HepG2 (cell line): Measurements from ENCODE around the gene TNFSF9. TPM values are rescaled to one million over a fixed set of nuclear protein-coding genes. Genes with fewer than 3 reads are reported as not detected.

Experiments
- FOXA1 ChIP-seq, 2 experiments: fragments of 450-650 bp in 1 of 2; sonication (generic) in 1 of 2; formaldehyde crosslinking in 1 of 2; IDR thresholded peaks; 2 replicates each; pipeline versions ENCODE4 v1.4.0 to v1.6.1; 2016 to 2020; ENCODE audit warnings: missing genetic modification reagents in 1 of 2
- FOXC1 ChIP-seq: sonication (generic); formaldehyde crosslinking; IDR thresholded peaks from 2 replicates; pipeline ENCODE4 v1.8.0; 2022; ENCODE audit warnings: mild to moderate bottlenecking, missing genetic modification reagents, borderline replicate concordance
- GABPB1 ChIP-seq: IDR thresholded peaks from 2 replicates; pipeline ENCODE4 v1.6.1; 2016; ENCODE audit warnings: mild to moderate bottlenecking, missing genetic modification reagents, moderate library complexity, missing compliant biosample characterization
- HIVEP1 ChIP-seq: sonication (generic); formaldehyde crosslinking; IDR thresholded peaks from 2 replicates; pipeline ENCODE4 v1.4.0; 2020; ENCODE audit warnings: mild to moderate bottlenecking, missing genetic modification reagents
- NR2F2 ChIP-seq: IDR thresholded peaks from 2 replicates; pipeline ENCODE4 v1.6.1; 2012; ENCODE audit warnings: low read depth, inconsistent platforms, borderline replicate concordance
- PAX8 ChIP-seq: sonication (generic); formaldehyde crosslinking; IDR thresholded peaks from 2 replicates; pipeline ENCODE4 v1.8.0; 2022; ENCODE audit warnings: mild to moderate bottlenecking, missing genetic modification reagents, borderline replicate concordance
- SAFB2 ChIP-seq: sonication (generic); formaldehyde crosslinking; IDR thresholded peaks from 2 replicates; pipeline ENCODE4 v1.5.1; 2020; ENCODE audit warnings: missing genetic modification reagents, low read depth, mild to moderate bottlenecking, borderline replicate concordance
- SRF ChIP-seq: IDR thresholded peaks from 2 replicates; pipeline ENCODE4 v1.6.1; 2011; ENCODE audit warnings: mild to moderate bottlenecking, low read depth, low read length, moderate library complexity
- SRSF1 ChIP-seq: fragments of 200-400 bp; formaldehyde crosslinking; optimal IDR thresholded peaks from 2 replicates; pipeline ENCODE3; 2017; ENCODE audit warnings: mild to moderate bottlenecking, low read depth, low read length, moderate library complexity
- ZNF101 ChIP-seq: sonication (generic); formaldehyde crosslinking; IDR thresholded peaks from 2 replicates; pipeline ENCODE4 v1.4.0; 2020; ENCODE audit warnings: mild to moderate bottlenecking, low read depth, missing genetic modification reagents, borderline replicate concordance
- ZNF274 ChIP-seq: sonication (generic); formaldehyde crosslinking; IDR thresholded peaks from 2 replicates; pipeline ENCODE4 v1.5.1; 2020; ENCODE audit warnings: mild to moderate bottlenecking, missing genetic modification reagents
- ZNF335 ChIP-seq: sonication (generic); formaldehyde crosslinking; IDR thresholded peaks from 2 replicates; pipeline ENCODE4 v1.4.0; 2020; ENCODE audit warnings: missing genetic modification reagents
- ZNF33A ChIP-seq: sonication (generic); formaldehyde crosslinking; IDR thresholded peaks from 2 replicates; pipeline ENCODE4 v1.5.1; 2020; ENCODE audit warnings: missing genetic modification reagents, mild to moderate bottlenecking, moderate library complexity, borderline replicate concordance
- ZNF883 ChIP-seq: sonication (generic); formaldehyde crosslinking; IDR thresholded peaks from 2 replicates; pipeline ENCODE4 v1.5.1; 2020; ENCODE audit warnings: mild to moderate bottlenecking, missing genetic modification reagents; ENCODE audit errors: not compliant biosample characterization
- polyA plus RNA-seq, 8 experiments: library from polyadenylated mRNA; depleted of rRNA in 3 of 8; stranded (reverse) in 7 of 8; unstranded in 1 of 8; fragments of >200 nt; fragmentation: Illumina TruSeq in 4 of 8; extraction: Trizol in 4 of 8; gene quantifications; 2 replicates each; pipeline versions ENCODE4 v1.2.1 to v1.2.3, GENCODE V29; 2011 to 2016; ENCODE audit warnings: low read depth in 4 of 8, missing spikeins in 1 of 8, mixed read lengths in 1 of 8; ENCODE audit not compliant: insufficient read depth in 1 of 8
- total RNA-seq, 5 experiments: library from RNA; depleted of rRNA; stranded (reverse); fragments of >200 nt; fragmentation: Illumina TruSeq; extraction: Trizol; gene quantifications; 2 replicates each; pipeline ENCODE4 v1.2.3, GENCODE V29; 2016; ENCODE audit warnings: low read depth in 1 of 5
- TF ChIP-seq, protein P1 (sequence below): sonication (generic); formaldehyde crosslinking; IDR thresholded peaks from 2 replicates; pipeline ENCODE4 v1.4.0; 2020; ENCODE audit warnings: missing genetic modification reagents
- TF ChIP-seq, protein P2 (sequence below): sonication (generic); formaldehyde crosslinking; IDR thresholded peaks from 2 replicates; pipeline ENCODE4 v1.4.0; 2020; ENCODE audit warnings: mild to moderate bottlenecking, missing genetic modification reagents
- TF ChIP-seq, protein P3 (sequence below): sonication (generic); formaldehyde crosslinking; IDR thresholded peaks from 2 replicates; pipeline ENCODE4 v1.4.0; 2020; ENCODE audit warnings: mild to moderate bottlenecking, missing genetic modification reagents, borderline replicate concordance

The TNFSF9 gene
- total and polyA plus RNA-seq, 2 of the 13 experiments (the other 11 are each of a cell fraction or from before 2014, with no cell fraction given), result 1.0 to 1.8 TPM

DNA sequence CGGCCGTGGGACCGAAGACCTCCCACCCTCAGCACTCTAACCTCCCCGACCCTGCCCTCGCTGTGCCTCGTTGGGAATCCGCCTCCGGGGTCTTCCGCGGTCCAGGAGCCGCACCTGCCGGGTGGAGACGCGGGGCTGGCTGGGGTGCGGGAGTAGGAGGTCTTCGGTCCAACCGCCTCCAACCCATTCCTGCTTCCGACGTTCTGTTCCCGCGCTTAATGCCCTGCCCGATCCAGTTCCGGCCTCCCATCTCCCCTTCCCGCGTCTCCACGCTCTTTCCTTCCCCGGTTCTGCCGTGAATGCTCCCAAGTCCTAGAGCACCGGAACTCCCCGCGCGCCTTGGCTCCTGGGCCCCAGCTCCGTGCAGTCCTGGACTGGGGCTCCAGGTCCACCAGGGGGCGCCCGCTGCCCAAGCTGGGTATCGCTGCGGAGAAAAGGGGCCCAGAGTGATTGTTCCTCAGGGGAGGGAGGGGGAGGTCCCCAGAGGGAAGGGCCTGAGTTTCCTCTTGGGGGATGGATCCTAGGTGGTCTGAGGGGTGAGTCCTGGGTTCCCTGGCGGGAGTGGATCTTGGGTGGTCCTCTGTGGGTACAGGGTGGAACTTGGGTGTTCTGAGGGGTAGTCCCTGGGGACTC, 14.1 kb upstream of the TNFSF9 start (continued):
- TF ChIP-seq, protein P1, sequence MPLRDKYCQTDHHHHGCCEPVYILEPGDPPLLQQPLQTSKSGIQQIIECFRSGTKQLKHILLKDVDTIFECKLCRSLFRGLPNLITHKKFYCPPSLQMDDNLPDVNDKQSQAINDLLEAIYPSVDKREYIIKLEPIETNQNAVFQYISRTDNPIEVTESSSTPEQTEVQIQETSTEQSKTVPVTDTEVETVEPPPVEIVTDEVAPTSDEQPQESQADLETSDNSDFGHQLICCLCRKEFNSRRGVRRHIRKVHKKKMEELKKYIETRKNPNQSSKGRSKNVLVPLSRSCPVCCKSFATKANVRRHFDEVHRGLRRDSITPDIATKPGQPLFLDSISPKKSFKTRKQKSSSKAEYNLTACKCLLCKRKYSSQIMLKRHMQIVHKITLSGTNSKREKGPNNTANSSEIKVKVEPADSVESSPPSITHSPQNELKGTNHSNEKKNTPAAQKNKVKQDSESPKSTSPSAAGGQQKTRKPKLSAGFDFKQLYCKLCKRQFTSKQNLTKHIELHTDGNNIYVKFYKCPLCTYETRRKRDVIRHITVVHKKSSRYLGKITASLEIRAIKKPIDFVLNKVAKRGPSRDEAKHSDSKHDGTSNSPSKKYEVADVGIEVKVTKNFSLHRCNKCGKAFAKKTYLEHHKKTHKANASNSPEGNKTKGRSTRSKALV (CRISPR knock-in tag), result 0 out of 2 replicates have a peak, but pooled peaks have one; percentile 79
- TF ChIP-seq FOXA1 (IDR thresholded peaks at IDR 0.05), result no peak
- TF ChIP-seq FOXA1 (CRISPR knock-in tag; IDR thresholded peaks at IDR 0.05), result no peak
- TF ChIP-seq GABPB1 (CRISPR knock-in tag), result peak; percentile 81
- TF ChIP-seq ZNF883 (CRISPR knock-in tag), result peak; percentile 57
- 0 out of 2 replicates have a peak, but pooled peaks have one; percentile 38 for TF ChIP-seq FOXC1 (CRISPR knock-in tag)
- TF ChIP-seq, protein P2, sequence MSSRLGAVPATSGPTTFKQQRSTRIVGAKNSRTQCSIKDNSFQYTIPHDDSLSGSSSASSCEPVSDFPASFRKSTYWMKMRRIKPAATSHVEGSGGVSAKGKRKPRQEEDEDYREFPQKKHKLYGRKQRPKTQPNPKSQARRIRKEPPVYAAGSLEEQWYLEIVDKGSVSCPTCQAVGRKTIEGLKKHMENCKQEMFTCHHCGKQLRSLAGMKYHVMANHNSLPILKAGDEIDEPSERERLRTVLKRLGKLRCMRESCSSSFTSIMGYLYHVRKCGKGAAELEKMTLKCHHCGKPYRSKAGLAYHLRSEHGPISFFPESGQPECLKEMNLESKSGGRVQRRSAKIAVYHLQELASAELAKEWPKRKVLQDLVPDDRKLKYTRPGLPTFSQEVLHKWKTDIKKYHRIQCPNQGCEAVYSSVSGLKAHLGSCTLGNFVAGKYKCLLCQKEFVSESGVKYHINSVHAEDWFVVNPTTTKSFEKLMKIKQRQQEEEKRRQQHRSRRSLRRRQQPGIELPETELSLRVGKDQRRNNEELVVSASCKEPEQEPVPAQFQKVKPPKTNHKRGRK, result no peak
- no peak for TF ChIP-seq ZNF33A (CRISPR knock-in tag)
- no peak for TF ChIP-seq ZNF101
- peak; percentile 67; the same call in 1 of the 2 replicates for TF ChIP-seq HIVEP1 (CRISPR knock-in tag)
- TF ChIP-seq, protein P3, sequence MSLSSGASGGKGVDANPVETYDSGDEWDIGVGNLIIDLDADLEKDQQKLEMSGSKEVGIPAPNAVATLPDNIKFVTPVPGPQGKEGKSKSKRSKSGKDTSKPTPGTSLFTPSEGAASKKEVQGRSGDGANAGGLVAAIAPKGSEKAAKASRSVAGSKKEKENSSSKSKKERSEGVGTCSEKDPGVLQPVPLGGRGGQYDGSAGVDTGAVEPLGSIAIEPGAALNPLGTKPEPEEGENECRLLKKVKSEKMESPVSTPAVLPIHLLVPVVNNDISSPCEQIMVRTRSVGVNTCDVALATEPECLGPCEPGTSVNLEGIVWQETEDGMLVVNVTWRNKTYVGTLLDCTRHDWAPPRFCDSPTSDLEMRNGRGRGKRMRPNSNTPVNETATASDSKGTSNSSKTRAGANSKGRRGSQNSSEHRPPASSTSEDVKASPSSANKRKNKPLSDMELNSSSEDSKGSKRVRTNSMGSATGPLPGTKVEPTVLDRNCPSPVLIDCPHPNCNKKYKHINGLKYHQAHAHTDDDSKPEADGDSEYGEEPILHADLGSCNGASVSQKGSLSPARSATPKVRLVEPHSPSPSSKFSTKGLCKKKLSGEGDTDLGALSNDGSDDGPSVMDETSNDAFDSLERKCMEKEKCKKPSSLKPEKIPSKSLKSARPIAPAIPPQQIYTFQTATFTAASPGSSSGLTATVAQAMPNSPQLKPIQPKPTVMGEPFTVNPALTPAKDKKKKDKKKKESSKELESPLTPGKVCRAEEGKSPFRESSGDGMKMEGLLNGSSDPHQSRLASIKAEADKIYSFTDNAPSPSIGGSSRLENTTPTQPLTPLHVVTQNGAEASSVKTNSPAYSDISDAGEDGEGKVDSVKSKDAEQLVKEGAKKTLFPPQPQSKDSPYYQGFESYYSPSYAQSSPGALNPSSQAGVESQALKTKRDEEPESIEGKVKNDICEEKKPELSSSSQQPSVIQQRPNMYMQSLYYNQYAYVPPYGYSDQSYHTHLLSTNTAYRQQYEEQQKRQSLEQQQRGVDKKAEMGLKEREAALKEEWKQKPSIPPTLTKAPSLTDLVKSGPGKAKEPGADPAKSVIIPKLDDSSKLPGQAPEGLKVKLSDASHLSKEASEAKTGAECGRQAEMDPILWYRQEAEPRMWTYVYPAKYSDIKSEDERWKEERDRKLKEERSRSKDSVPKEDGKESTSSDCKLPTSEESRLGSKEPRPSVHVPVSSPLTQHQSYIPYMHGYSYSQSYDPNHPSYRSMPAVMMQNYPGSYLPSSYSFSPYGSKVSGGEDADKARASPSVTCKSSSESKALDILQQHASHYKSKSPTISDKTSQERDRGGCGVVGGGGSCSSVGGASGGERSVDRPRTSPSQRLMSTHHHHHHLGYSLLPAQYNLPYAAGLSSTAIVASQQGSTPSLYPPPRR (CRISPR knock-in tag), result 0 out of 2 replicates have a peak, but pooled peaks have one; percentile 30
- TF ChIP-seq NR2F2, result no peak
- no peak for TF ChIP-seq SRF
- TF ChIP-seq SRSF1, result no peak
- TF ChIP-seq PAX8, result no peak
- no peak for TF ChIP-seq ZNF335 (CRISPR knock-in tag)
- TF ChIP-seq SAFB2 (CRISPR knock-in tag), result no peak
- peak; percentile 83 for TF ChIP-seq ZNF274 (CRISPR knock-in tag)
